Measurements from ENCODE around the gene IRAK3. TPM values are rescaled to one million over a fixed set of nuclear protein-coding genes. Genes with fewer than 3 reads are reported as not detected.

The IRAK3 gene
- 57.5 TPM for total RNA-seq

DNA sequence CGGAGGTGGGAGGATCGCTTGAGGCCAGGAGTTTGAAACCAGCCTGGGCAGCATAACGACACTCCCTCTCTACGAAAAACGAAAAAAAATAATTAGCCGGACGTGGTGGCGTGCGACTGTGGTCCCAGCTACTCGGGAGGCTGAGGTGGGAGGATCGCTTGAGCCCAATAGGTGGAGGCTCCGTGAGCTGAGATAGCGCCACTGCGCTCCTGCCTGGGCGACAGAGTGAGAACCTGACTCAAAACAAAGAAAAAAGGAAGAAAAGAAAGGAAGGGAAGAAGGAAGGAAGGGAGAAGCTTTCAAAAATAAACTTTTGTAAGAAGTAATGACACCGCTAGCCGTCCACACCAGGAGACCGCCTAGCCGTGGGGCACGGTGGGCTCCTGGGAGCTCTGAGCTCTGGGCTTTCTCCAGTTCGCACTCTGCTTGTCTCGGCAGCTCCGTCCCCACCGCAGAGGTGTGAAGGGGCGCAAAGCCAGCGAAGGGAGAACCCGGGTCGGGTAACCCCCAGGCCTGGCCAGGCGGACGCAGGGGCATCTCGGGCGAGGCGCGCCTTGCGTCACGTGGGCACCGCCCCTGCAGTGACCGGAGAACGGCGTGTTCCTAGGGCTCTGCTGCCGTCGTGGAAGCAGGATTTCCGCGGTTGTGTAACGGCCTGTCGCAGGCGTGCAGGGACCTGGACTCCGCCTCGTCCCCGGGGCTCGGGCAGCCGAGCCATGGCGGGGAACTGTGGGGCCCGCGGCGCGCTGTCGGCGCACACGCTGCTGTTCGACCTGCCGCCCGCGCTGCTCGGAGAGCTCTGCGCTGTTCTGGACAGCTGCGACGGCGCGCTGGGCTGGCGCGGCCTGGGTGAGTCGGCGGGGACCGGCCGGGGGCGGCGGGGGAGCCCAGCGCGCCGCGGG is at the start of gene IRAK3:
TSS of gene IRAK3 (plus strand) at position 631 of the 902 bp plus-strand sequence. CDS start at position 717, 86 bp downstream.
- peaks cover 12% of the 10 kb centered on the region for H3K27me3 ChIP-seq (ENCODE audit: insufficient read depth, low read length)
- peak within 1 kb of the TSS; percentile 70 for H3K4me3 ChIP-seq (ENCODE audit: low read length)
- H3K4me1 ChIP-seq (ENCODE audit: insufficient read depth, low read length) = peaks cover 52% of the 10 kb centered on the region
- H3K9me3 ChIP-seq (ENCODE audit: low read depth, low read length) = no peaks in the 10 kb centered on the region

- H3K27me3 ChIP-seq (ENCODE audit: insufficient read depth, low read length) = no peaks in the 10 kb centered on the region
- H3K9me3 ChIP-seq (ENCODE audit: low read depth, low read length) = peaks cover 26% of the 10 kb centered on the region
- peaks cover 16% of the 10 kb centered on the region for H3K4me1 ChIP-seq (ENCODE audit: insufficient read depth, low read length)
- no peak overlapping the region for H3K4me3 ChIP-seq (ENCODE audit: low read length)
These were observed 49.7 kb upstream of the IRAK3 start for GRCh38 chr12:66139328-66139727.

DNA sequence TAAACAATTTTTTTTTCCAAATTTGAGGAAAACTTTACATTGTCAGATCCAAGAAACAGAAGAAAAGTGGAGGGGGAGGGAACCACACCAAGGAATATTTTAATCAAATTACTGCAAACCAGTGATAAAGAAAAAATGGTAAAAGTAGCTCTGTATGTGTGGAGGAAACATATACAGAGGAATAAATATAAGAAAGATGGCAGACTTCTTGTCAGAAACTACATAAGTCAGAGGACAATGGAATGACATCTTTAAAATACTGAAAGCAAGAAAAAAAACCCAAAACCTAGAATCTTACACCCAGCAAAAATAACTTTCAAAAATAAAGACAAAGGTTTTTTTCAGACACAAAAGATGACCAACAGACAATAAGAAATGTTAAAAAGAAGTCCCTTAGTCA is 48.3 kb upstream of the IRAK3 start:
- Histone ChIP-seq H3K9me3 (ENCODE audit: low read depth, low read length) (peaks cover 26% of the 10 kb centered on the region), H3K4me3 (ENCODE audit: low read length) (no peak overlapping the region), H3K4me1 (ENCODE audit: insufficient read depth, low read length) (peaks cover 27% of the 10 kb centered on the region), H3K27me3 (ENCODE audit: insufficient read depth, low read length) (no peaks in the 10 kb centered on the region)

DNA sequence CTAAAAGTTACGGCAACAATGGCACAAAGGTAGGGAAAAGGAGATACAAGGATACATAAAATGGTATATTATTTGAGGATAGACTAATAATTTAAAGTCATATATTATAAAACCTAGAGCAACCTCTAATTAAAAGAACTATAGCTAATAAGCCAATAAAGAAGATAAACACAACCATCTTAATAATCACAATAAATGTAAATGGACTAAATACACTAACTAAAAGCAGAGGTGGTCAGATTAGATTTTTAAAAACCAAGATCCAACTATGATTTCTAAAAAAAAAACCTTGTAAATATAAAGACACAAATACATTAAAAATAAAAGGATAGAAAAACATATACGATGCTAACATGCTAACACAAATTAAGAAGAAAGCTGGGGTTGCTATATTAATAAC is 47.7 kb upstream of the IRAK3 start:
- Histone ChIP-seq H3K4me3 (ENCODE audit: low read length) (no peak overlapping the region), H3K27me3 (ENCODE audit: insufficient read depth, low read length) (no peaks in the 10 kb centered on the region), H3K4me1 (ENCODE audit: insufficient read depth, low read length) (peaks cover 32% of the 10 kb centered on the region), H3K9me3 (ENCODE audit: low read depth, low read length) (peaks cover 26% of the 10 kb centered on the region)

- peaks cover 26% of the 10 kb centered on the region for H3K9me3 ChIP-seq (ENCODE audit: low read depth, low read length)
These were observed 46.2 kb upstream of the IRAK3 start for GRCh38 chr12:66142826-66143225.

DNA sequence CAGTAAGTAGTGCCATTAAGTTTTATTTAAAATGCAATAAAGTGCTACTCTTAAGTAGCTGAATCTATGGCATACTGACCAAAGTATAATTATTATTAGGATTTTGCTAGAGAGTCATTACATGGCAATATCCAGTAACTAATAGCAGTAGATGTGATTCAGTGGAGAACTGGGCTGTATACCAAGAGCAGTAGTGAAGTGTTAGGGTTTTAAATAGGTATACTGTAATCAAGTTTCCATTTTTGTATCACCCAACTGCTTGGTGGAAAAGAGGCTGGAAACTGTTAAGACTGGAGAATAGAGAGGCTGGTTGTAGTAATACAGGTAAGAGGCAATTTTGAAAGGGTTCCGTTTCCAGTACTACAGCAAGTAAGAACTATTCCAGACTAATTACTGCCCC is 45.1 kb upstream of the IRAK3 start:
- Histone ChIP-seq H3K9me3 (ENCODE audit: low read depth, low read length) (peaks cover 26% of the 10 kb centered on the region), H3K4me3 (ENCODE audit: low read length) (no peak overlapping the region), H3K27me3 (ENCODE audit: insufficient read depth, low read length) (no peaks in the 10 kb centered on the region), H3K4me1 (ENCODE audit: insufficient read depth, low read length) (peaks cover 33% of the 10 kb centered on the region)

More at GRCh38 chr12:66142826-66143225, 46.2 kb upstream of the IRAK3 start:
- Histone ChIP-seq H3K4me1 (ENCODE audit: insufficient read depth, low read length) (peaks cover 33% of the 10 kb centered on the region), H3K4me3 (ENCODE audit: low read length) (no peak overlapping the region), H3K27me3 (ENCODE audit: insufficient read depth, low read length) (no peaks in the 10 kb centered on the region)

- H3K4me3 ChIP-seq (ENCODE audit: low read length) = no peak overlapping the region
- peaks cover 38% of the 10 kb centered on the region for H3K4me1 ChIP-seq (ENCODE audit: insufficient read depth, low read length)
- H3K9me3 ChIP-seq (ENCODE audit: low read depth, low read length) = peaks cover 24% of the 10 kb centered on the region
- no peaks in the 10 kb centered on the region for H3K27me3 ChIP-seq (ENCODE audit: insufficient read depth, low read length)
These were observed 43.9 kb upstream of the IRAK3 start for GRCh38 chr12:66144791-66145754.

DNA sequence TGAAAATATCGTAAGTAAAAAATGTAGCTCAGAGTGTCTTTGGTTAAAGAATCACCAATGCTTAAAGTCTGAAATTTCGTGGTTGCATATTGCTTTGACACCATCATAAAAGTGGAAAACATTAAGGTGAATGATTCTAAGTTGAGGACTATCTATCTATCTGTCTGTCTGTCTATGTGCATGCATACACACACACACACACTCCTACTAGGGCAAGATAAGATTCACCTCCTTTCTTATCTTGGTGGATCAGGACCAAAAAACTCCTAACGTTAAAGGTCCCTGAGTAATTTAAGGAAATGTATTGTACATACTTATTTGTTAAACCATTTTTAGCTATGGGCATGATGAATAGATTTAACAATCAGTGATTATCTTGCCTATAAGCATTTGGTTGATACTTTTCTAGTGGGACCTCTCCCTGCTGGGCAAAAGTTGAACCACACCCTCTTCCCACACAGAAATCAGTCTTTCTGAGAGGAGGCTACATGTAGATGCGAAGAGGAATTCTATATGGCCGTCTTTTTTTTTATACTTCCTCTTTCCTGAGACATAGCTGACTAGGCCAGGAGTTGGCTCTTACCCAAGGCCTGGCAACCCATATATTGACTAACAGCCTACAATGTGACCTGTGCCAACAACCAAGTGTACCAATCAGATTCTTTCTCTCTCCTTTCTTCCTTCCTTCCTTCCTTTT is 39.2 kb upstream of the IRAK3 start:
- Histone ChIP-seq H3K4me3 (ENCODE audit: low read length) (no peak overlapping the region), H3K9me3 (ENCODE audit: low read depth, low read length) (no peaks in the 10 kb centered on the region), H3K27me3 (ENCODE audit: insufficient read depth, low read length) (no peaks in the 10 kb centered on the region), H3K4me1 (ENCODE audit: insufficient read depth, low read length) (peaks cover 28% of the 10 kb centered on the region)

GRCh38 chr12:66152732-66153131 is 36.3 kb upstream of the IRAK3 start:
- no peaks in the 10 kb centered on the region for H3K9me3 ChIP-seq (ENCODE audit: low read depth, low read length)
- H3K4me3 ChIP-seq (ENCODE audit: low read length) = no peak overlapping the region
- no peaks in the 10 kb centered on the region for H3K27me3 ChIP-seq (ENCODE audit: insufficient read depth, low read length)
- H3K4me1 ChIP-seq (ENCODE audit: insufficient read depth, low read length) = peaks cover 27% of the 10 kb centered on the region

GRCh38 chr12:66154776-66155175 is 34.2 kb upstream of the IRAK3 start:
- Histone ChIP-seq H3K4me1 (ENCODE audit: insufficient read depth, low read length) (peaks cover 34% of the 10 kb centered on the region), H3K9me3 (ENCODE audit: low read depth, low read length) (no peaks in the 10 kb centered on the region), H3K4me3 (ENCODE audit: low read length) (no peak overlapping the region), H3K27me3 (ENCODE audit: insufficient read depth, low read length) (no peaks in the 10 kb centered on the region)

GRCh38 chr12:66156654-66157053 is 32.4 kb upstream of the IRAK3 start:
- Histone ChIP-seq H3K9me3 (ENCODE audit: low read depth, low read length) (no peaks in the 10 kb centered on the region), H3K4me1 (ENCODE audit: insufficient read depth, low read length) (peaks cover 26% of the 10 kb centered on the region), H3K4me3 (ENCODE audit: low read length) (no peak overlapping the region), H3K27me3 (ENCODE audit: insufficient read depth, low read length) (no peaks in the 10 kb centered on the region)

- no peak overlapping the region for H3K4me3 ChIP-seq (ENCODE audit: low read length)
- H3K9me3 ChIP-seq (ENCODE audit: low read depth, low read length) = no peaks in the 10 kb centered on the region
- H3K27me3 ChIP-seq (ENCODE audit: insufficient read depth, low read length) = no peaks in the 10 kb centered on the region
- peaks cover 40% of the 10 kb centered on the region for H3K4me1 ChIP-seq (ENCODE audit: insufficient read depth, low read length)
These were observed 29.9 kb upstream of the IRAK3 start for GRCh38 chr12:66159123-66159522.

- Histone ChIP-seq H3K9me3 (ENCODE audit: low read depth, low read length) (peaks cover 6% of the 10 kb centered on the region), H3K4me1 (ENCODE audit: insufficient read depth, low read length) (peaks cover 41% of the 10 kb centered on the region), H3K4me3 (ENCODE audit: low read length) (no peak overlapping the region), H3K27me3 (ENCODE audit: insufficient read depth, low read length) (no peaks in the 10 kb centered on the region)
These were observed 28.3 kb upstream of the IRAK3 start for GRCh38 chr12:66160704-66161103.

DNA sequence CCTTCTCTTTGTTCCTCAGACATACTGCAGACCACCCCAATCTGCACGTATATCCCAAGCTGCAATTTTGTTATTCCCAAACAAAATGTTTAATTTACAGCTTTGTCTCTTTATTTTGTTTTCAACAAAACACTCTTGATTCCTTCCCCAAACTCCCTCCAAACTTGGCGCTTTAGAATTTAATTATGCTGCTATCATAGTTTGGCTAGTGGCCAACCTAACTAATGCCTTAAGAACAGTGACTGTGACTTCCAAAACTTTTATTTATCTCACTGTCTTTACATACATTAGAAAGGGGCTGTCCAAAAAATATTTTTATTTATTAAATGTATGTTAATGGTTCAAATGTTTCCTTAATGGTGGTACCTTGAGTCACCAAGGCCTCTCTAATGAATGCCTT is 26.3 kb upstream of the IRAK3 start:
- Histone ChIP-seq H3K4me3 (ENCODE audit: low read length) (no peak overlapping the region), H3K9me3 (ENCODE audit: low read depth, low read length) (peaks cover 6% of the 10 kb centered on the region), H3K4me1 (ENCODE audit: insufficient read depth, low read length) (peaks cover 38% of the 10 kb centered on the region), H3K27me3 (ENCODE audit: insufficient read depth, low read length) (no peaks in the 10 kb centered on the region)

All from mononuclear cell (primary cell).